HG03354 (cell line): ENCODE data around the gene NPAS2.

ENCODE experiments used
- ATAC-seq: cut with Tn5 transposase; IDR thresholded peaks from one replicate; pipeline ENCODE4 v1.9.1; 2021; ENCODE audit warnings: mild to moderate bottlenecking; ENCODE audit not compliant: unreplicated experiment, poor library complexity, severe bottlenecking

NPAS2 gene

GRCh38 chr2:100791936-100792308 lies 28.0 kb upstream of the NPAS2 start:
- no peak for ATAC-seq

- no peak for ATAC-seq
Observed at GRCh38 chr2:100793220-100793619, 26.7 kb upstream of the NPAS2 start.

- ATAC-seq: no peak
Observed at GRCh38 chr2:100793982-100794381, 26.0 kb upstream of the NPAS2 start.

GRCh38 chr2:100796499-100797100 lies 23.3 kb upstream of the NPAS2 start:
- no peak for ATAC-seq

GRCh38 chr2:100799686-100800085 lies 20.3 kb upstream of the NPAS2 start:
- no peak for ATAC-seq

- ATAC-seq: no peak
Observed at GRCh38 chr2:100800915-100801314, 19.0 kb upstream of the NPAS2 start.

GRCh38 chr2:100801402-100801801 lies 18.5 kb upstream of the NPAS2 start:
- ATAC-seq: no peak

- no peak for ATAC-seq
Observed at GRCh38 chr2:100802066-100802465, 17.9 kb upstream of the NPAS2 start.

- ATAC-seq: no peak
Observed at GRCh38 chr2:100803334-100803733, 16.6 kb upstream of the NPAS2 start.

- ATAC-seq: no peak
Observed at GRCh38 chr2:100806550-100806949, 13.4 kb upstream of the NPAS2 start.

GRCh38 chr2:100807707-100808106 lies 12.2 kb upstream of the NPAS2 start:
- no peak for ATAC-seq

GRCh38 chr2:100808582-100808981 lies 11.4 kb upstream of the NPAS2 start:
- ATAC-seq: no peak

- no peak for ATAC-seq
Observed at GRCh38 chr2:100809506-100809905, 10.4 kb upstream of the NPAS2 start.

- no peak for ATAC-seq
Observed at GRCh38 chr2:100810603-100811145, 9.3 kb upstream of the NPAS2 start.

GRCh38 chr2:100812116-100812515 lies 7.8 kb upstream of the NPAS2 start:
- ATAC-seq: no peak

GRCh38 chr2:100812573-100812972 lies 7.4 kb upstream of the NPAS2 start:
- ATAC-seq: no peak

GRCh38 chr2:100813527-100813926 lies 6.4 kb upstream of the NPAS2 start:
- ATAC-seq: no peak

GRCh38 chr2:100814043-100814442 lies 5.9 kb upstream of the NPAS2 start:
- ATAC-seq: no peak

- ATAC-seq: no peak
Observed at GRCh38 chr2:100814453-100814852, 5.5 kb upstream of the NPAS2 start.

GRCh38 chr2:100817388-100817985 lies 2.5 kb upstream of the NPAS2 start:
- ATAC-seq: no peak

GRCh38 chr2:100818003-100818605 lies 1.8 kb upstream of the NPAS2 start:
- no peak for ATAC-seq
